Mononuclear cell (primary cell): ENCODE results near the gene NELL1. TPM values are rescaled to one million over a fixed set of nuclear protein-coding genes. Genes with fewer than 3 reads are reported as not detected.

Experiments
- H3K27me3 ChIP-seq: 2 replicates; pipeline ENCODE4 v1.6.0; 2011; ENCODE audit warnings: low read length, control low read depth; ENCODE audit not compliant: insufficient read depth
- H3K4me1 ChIP-seq: 2 replicates; pipeline ENCODE4 v1.5.1; 2011; ENCODE audit warnings: mild to moderate bottlenecking, low read length, control low read depth; ENCODE audit not compliant: insufficient read depth
- H3K4me3 ChIP-seq: 2 replicates; pipeline ENCODE4 v1.5.1; 2011; ENCODE audit warnings: mild to moderate bottlenecking, low read length, moderate library complexity
- H3K9me3 ChIP-seq: 2 replicates; pipeline ENCODE4 v1.5.1; 2011; ENCODE audit warnings: low read depth, mild to moderate bottlenecking, control low read depth, low read length
- total RNA-seq: library from RNA; depleted of rRNA; stranded (reverse); fragments of >200 nt; gene quantifications from one replicate; pipeline ENCODE4 v1.2.3, GENCODE V29; 2012

Gene NELL1
- total RNA-seq, 1 donor, result not detected

- no peaks in the 10 kb centered on the region for H3K4me1 ChIP-seq
- peaks cover 10% of the 10 kb centered on the region for H3K9me3 ChIP-seq
- H3K27me3 ChIP-seq, result no peaks in the 10 kb centered on the region
- no peak overlapping the region for H3K4me3 ChIP-seq
These were observed 716.5 kb downstream of the NELL1 start for GRCh38 chr11:21385669-21386440.

- no peaks in the 10 kb centered on the region for H3K4me1 ChIP-seq
These were observed 721.0 kb downstream of the NELL1 start for GRCh38 chr11:21390430-21390829.

GRCh38 chr11:21396342-21397008 is 727.1 kb downstream of the NELL1 start:
- no peaks in the 10 kb centered on the region for H3K4me1 ChIP-seq
- no peak overlapping the region for H3K4me3 ChIP-seq
- no peaks in the 10 kb centered on the region for H3K27me3 ChIP-seq
- no peaks in the 10 kb centered on the region for H3K9me3 ChIP-seq

More at GRCh38 chr11:21390430-21390829, 721.0 kb downstream of the NELL1 start:
- Histone ChIP-seq H3K27me3 (no peaks in the 10 kb centered on the region), H3K4me3 (no peak overlapping the region), H3K9me3 (peaks cover 10% of the 10 kb centered on the region)

- Histone ChIP-seq H3K4me1 (no peaks in the 10 kb centered on the region), H3K4me3 (no peak overlapping the region), H3K27me3 (no peaks in the 10 kb centered on the region), H3K9me3 (no peaks in the 10 kb centered on the region)
These were observed 728.8 kb downstream of the NELL1 start for GRCh38 chr11:21398195-21398594.

GRCh38 chr11:21401496-21401895 is 732.1 kb downstream of the NELL1 start:
- Histone ChIP-seq H3K4me1 (no peaks in the 10 kb centered on the region), H3K4me3 (no peak overlapping the region), H3K27me3 (no peaks in the 10 kb centered on the region), H3K9me3 (no peaks in the 10 kb centered on the region)

GRCh38 chr11:21402274-21402673 is 732.9 kb downstream of the NELL1 start:
- Histone ChIP-seq H3K4me1 (no peaks in the 10 kb centered on the region), H3K9me3 (no peaks in the 10 kb centered on the region), H3K4me3 (no peak overlapping the region), H3K27me3 (no peaks in the 10 kb centered on the region)

- Histone ChIP-seq H3K27me3 (no peaks in the 10 kb centered on the region), H3K4me3 (no peak overlapping the region), H3K9me3 (no peaks in the 10 kb centered on the region), H3K4me1 (no peaks in the 10 kb centered on the region)
These were observed 733.7 kb downstream of the NELL1 start for GRCh38 chr11:21403069-21403468.

- Histone ChIP-seq H3K4me1 (no peaks in the 10 kb centered on the region), H3K9me3 (no peaks in the 10 kb centered on the region)
These were observed 736.0 kb downstream of the NELL1 start for GRCh38 chr11:21405422-21405821.

GRCh38 chr11:21410513-21410912 is 741.1 kb downstream of the NELL1 start:
- Histone ChIP-seq H3K9me3 (no peaks in the 10 kb centered on the region), H3K27me3 (no peaks in the 10 kb centered on the region), H3K4me3 (no peak overlapping the region), H3K4me1 (no peaks in the 10 kb centered on the region)

More at GRCh38 chr11:21405422-21405821, 736.0 kb downstream of the NELL1 start:
- Histone ChIP-seq H3K4me3 (no peak overlapping the region), H3K27me3 (no peaks in the 10 kb centered on the region)

GRCh38 chr11:21411104-21411503 is 741.7 kb downstream of the NELL1 start:
- no peaks in the 10 kb centered on the region for H3K27me3 ChIP-seq
- no peaks in the 10 kb centered on the region for H3K4me1 ChIP-seq
- H3K9me3 ChIP-seq, result no peaks in the 10 kb centered on the region
- no peak overlapping the region for H3K4me3 ChIP-seq

- no peak overlapping the region for H3K4me3 ChIP-seq
- no peaks in the 10 kb centered on the region for H3K4me1 ChIP-seq
- no peaks in the 10 kb centered on the region for H3K27me3 ChIP-seq
- H3K9me3 ChIP-seq, result no peaks in the 10 kb centered on the region
These were observed 742.2 kb downstream of the NELL1 start for GRCh38 chr11:21411597-21411996.

GRCh38 chr11:21412652-21413383 is 743.4 kb downstream of the NELL1 start:
- H3K27me3 ChIP-seq, result no peaks in the 10 kb centered on the region
- H3K9me3 ChIP-seq, result no peaks in the 10 kb centered on the region
- H3K4me1 ChIP-seq, result no peaks in the 10 kb centered on the region
- H3K4me3 ChIP-seq, result no peak overlapping the region

- H3K4me1 ChIP-seq, result no peaks in the 10 kb centered on the region
- H3K4me3 ChIP-seq, result no peak overlapping the region
- no peaks in the 10 kb centered on the region for H3K27me3 ChIP-seq
- no peaks in the 10 kb centered on the region for H3K9me3 ChIP-seq
These were observed 745.6 kb downstream of the NELL1 start for GRCh38 chr11:21414953-21415352.

- Histone ChIP-seq H3K4me3 (no peak overlapping the region), H3K9me3 (no peaks in the 10 kb centered on the region), H3K27me3 (no peaks in the 10 kb centered on the region), H3K4me1 (no peaks in the 10 kb centered on the region)
These were observed 746.2 kb downstream of the NELL1 start for GRCh38 chr11:21415606-21416005.

GRCh38 chr11:21421711-21422329 is 752.4 kb downstream of the NELL1 start:
- no peaks in the 10 kb centered on the region for H3K4me1 ChIP-seq
- H3K4me3 ChIP-seq, result no peak overlapping the region
- no peaks in the 10 kb centered on the region for H3K9me3 ChIP-seq
- no peaks in the 10 kb centered on the region for H3K27me3 ChIP-seq
